ENCODE data around the gene EGFR. TPM values are rescaled to one million over a fixed set of nuclear protein-coding genes. Genes with fewer than 3 reads are reported as not detected.

EGFR gene
- total RNA-seq, 1 donor from 2014 or later, result 5.0 TPM

DNA sequence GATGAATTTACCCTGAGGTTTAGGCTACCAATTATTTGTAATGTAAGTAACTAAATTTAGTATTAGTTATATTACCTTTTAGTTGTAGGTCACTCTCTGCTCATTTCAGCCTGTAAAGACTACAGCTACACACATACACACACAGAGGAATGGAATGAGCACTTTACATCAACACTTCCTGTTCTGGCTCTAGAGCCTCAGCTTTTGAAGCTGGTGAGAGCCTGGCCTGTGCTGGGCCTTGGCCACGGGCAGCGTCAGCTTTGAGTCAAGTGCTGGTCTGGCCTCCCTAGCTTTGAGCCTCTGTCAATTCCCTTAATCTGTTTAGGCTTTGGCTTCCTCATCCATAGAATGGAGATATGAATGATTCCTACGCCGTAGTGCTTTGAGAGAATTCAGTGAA, 141.7 kb downstream of the EGFR start:
- peaks cover 10% of the 10 kb centered on the region for H3K4me1 Mint-ChIP-seq (ENCODE audit: unreplicated experiment)
- no peaks in the 10 kb centered on the region for H3K36me3 Mint-ChIP-seq (ENCODE audit: low read depth, unreplicated experiment)
- no peaks in the 10 kb centered on the region for H3K27me3 Mint-ChIP-seq (ENCODE audit: unreplicated experiment)
- H3K27ac Mint-ChIP-seq (ENCODE audit: unreplicated experiment), result no peak overlapping the region
- TF ChIP-seq, protein P1, sequence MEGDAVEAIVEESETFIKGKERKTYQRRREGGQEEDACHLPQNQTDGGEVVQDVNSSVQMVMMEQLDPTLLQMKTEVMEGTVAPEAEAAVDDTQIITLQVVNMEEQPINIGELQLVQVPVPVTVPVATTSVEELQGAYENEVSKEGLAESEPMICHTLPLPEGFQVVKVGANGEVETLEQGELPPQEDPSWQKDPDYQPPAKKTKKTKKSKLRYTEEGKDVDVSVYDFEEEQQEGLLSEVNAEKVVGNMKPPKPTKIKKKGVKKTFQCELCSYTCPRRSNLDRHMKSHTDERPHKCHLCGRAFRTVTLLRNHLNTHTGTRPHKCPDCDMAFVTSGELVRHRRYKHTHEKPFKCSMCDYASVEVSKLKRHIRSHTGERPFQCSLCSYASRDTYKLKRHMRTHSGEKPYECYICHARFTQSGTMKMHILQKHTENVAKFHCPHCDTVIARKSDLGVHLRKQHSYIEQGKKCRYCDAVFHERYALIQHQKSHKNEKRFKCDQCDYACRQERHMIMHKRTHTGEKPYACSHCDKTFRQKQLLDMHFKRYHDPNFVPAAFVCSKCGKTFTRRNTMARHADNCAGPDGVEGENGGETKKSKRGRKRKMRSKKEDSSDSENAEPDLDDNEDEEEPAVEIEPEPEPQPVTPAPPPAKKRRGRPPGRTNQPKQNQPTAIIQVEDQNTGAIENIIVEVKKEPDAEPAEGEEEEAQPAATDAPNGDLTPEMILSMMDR (IDR thresholded peaks at IDR 0.05; ENCODE audit: unreplicated experiment), result no peak
- H3K4me3 Mint-ChIP-seq (ENCODE audit: unreplicated experiment), result no peak overlapping the region
- DNase-seq (ENCODE audit: low spot score), result no peak
- no peaks in the 10 kb centered on the region for H3K9me3 Mint-ChIP-seq (ENCODE audit: unreplicated experiment)

DNA sequence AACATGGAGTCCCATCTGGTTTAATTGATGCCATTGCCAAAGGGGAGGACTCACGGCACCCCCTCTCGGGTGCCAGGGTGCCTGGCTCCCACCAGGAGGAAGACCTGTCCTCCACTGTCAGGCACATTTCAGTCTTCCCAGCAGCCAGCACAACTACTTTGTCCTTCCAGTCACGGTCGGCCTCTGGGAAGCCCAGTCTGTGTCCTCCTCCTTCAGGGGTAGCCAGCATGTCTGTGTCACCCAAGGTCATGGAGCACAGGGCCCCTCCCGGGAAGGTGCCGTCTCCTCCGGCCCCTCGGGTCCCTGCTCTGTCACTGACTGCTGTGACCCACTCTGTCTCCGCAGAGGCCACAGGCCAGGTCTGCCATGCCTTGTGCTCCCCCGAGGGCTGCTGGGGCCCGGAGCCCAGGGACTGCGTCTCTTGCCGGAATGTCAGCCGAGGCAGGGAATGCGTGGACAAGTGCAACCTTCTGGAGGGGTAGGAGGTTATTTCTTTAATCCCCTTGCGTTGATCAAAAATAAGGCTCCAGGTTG, 142.4 kb downstream of the EGFR start:
- TF ChIP-seq, protein P1 (IDR thresholded peaks at IDR 0.05; ENCODE audit: unreplicated experiment), result no peak
- no peak overlapping the region for H3K27ac Mint-ChIP-seq (ENCODE audit: unreplicated experiment)
- H3K4me1 Mint-ChIP-seq (ENCODE audit: unreplicated experiment), result peaks cover 10% of the 10 kb centered on the region
- no peaks in the 10 kb centered on the region for H3K9me3 Mint-ChIP-seq (ENCODE audit: unreplicated experiment)
- no peaks in the 10 kb centered on the region for H3K36me3 Mint-ChIP-seq (ENCODE audit: low read depth, unreplicated experiment)
- DNase-seq (ENCODE audit: low spot score), result no peak
- no peak overlapping the region for H3K4me3 Mint-ChIP-seq (ENCODE audit: unreplicated experiment)
- H3K27me3 Mint-ChIP-seq (ENCODE audit: unreplicated experiment), result no peaks in the 10 kb centered on the region

DNA sequence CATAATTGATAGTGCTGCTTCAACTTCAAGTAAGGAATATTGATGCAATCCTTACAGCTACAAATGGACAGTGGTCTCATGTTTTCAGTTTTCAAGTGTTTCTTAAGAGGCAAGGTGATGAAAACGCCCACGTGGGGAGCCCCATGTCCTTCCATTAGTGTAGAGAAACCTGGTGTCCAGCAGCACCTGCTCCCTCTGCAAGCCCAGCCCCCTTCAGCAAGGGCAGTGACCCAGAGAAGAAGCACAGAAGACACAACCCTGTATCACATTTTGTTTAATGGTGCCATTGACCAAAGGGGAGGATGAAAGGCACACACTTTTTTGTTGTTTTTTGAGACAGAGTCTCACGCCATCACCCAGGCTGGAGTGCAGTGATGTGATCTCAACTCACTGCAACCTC, 143.7 kb downstream of the EGFR start:
- H3K4me3 Mint-ChIP-seq (ENCODE audit: unreplicated experiment), result no peak overlapping the region
- no peaks in the 10 kb centered on the region for H3K36me3 Mint-ChIP-seq (ENCODE audit: low read depth, unreplicated experiment)
- DNase-seq (ENCODE audit: low spot score), result no peak
- TF ChIP-seq, protein P1 (IDR thresholded peaks at IDR 0.05; ENCODE audit: unreplicated experiment), result no peak
- H3K27ac Mint-ChIP-seq (ENCODE audit: unreplicated experiment), result no peak overlapping the region
- no peaks in the 10 kb centered on the region for H3K27me3 Mint-ChIP-seq (ENCODE audit: unreplicated experiment)
- no peaks in the 10 kb centered on the region for H3K9me3 Mint-ChIP-seq (ENCODE audit: unreplicated experiment)
- H3K4me1 Mint-ChIP-seq (ENCODE audit: unreplicated experiment), result peaks cover 2% of the 10 kb centered on the region

DNA sequence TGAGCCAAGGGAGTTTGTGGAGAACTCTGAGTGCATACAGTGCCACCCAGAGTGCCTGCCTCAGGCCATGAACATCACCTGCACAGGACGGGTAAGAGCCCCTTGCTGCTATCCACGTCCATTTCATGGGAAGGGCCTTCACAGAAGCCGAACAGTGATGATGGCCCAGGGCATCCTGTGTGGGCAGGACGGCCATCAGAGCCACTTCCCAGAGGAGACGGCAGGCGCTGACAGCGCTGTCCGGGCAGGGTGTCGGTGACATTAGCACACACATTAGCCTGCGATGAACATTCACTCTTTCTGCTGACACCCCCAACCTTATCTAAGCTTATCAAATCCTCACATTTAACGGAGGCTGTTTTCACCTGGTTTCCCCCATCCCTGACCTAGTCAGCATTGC, 144.9 kb downstream of the EGFR start:
- no peak for DNase-seq (ENCODE audit: low spot score)
- Mint-ChIP-seq H3K27ac (ENCODE audit: unreplicated experiment) (no peak overlapping the region), H3K4me3 (ENCODE audit: unreplicated experiment) (no peak overlapping the region), H3K36me3 (ENCODE audit: low read depth, unreplicated experiment) (no peaks in the 10 kb centered on the region), H3K4me1 (ENCODE audit: unreplicated experiment) (peaks cover 2% of the 10 kb centered on the region), H3K27me3 (ENCODE audit: unreplicated experiment) (no peaks in the 10 kb centered on the region), H3K9me3 (ENCODE audit: unreplicated experiment) (no peaks in the 10 kb centered on the region)
- TF ChIP-seq, protein P1 (IDR thresholded peaks at IDR 0.05; ENCODE audit: unreplicated experiment), result no peak

DNA sequence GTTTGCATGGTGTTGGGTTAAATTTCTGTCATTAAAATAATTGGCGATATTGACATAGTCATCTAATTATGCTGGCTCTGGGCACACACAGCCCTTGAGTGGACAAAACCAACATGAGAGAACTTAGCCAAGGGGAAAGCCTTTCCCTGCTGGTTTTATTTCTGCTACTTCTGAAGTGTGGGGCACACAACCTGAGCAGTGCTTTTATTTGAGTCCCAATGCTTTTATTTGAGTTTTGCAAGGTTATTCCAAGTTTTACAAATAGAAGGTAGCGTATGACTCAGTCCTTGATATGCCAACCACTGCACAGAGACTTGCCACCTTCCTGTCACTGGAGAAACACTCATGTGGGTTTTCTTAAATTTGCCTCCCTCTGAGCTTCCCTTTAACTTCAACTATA, 145.7 kb downstream of the EGFR start:
- H3K4me1 Mint-ChIP-seq (ENCODE audit: unreplicated experiment), result peaks cover 2% of the 10 kb centered on the region
- DNase-seq (ENCODE audit: low spot score), result no peak
- H3K27ac Mint-ChIP-seq (ENCODE audit: unreplicated experiment), result no peak overlapping the region
- H3K27me3 Mint-ChIP-seq (ENCODE audit: unreplicated experiment), result no peaks in the 10 kb centered on the region
- H3K4me3 Mint-ChIP-seq (ENCODE audit: unreplicated experiment), result no peak overlapping the region
- TF ChIP-seq, protein P1 (IDR thresholded peaks at IDR 0.05; ENCODE audit: unreplicated experiment), result no peak
- H3K9me3 Mint-ChIP-seq (ENCODE audit: unreplicated experiment), result no peaks in the 10 kb centered on the region
- no peaks in the 10 kb centered on the region for H3K36me3 Mint-ChIP-seq (ENCODE audit: low read depth, unreplicated experiment)
